MM.1S (cell line): Measurements from ENCODE around the gene SLC5A11.

Experiments used
- DNase-seq: peaks from one replicate; pipeline ENCODE4 v3.0.0-alpha.2; 2015
- H2AFZ ChIP-seq: fragments of 300-600 bp; sonication (generic); 2 replicates; pipeline ENCODE4 v1.6.0; 2016; ENCODE audit warnings: antibody characterized with exemption, low read length
- H3F3A ChIP-seq: fragments of 300-600 bp; sonication (generic); 2 replicates; pipeline ENCODE4 v1.6.1; 2016; ENCODE audit warnings: mild to moderate bottlenecking, antibody characterized with exemption, low read length, moderate library complexity, mixed read lengths; ENCODE audit not compliant: insufficient read depth
- H3K27ac ChIP-seq: fragments of 300-600 bp; sonication (generic); 2 replicates; pipeline ENCODE4 v1.5.1; 2016; ENCODE audit warnings: mild to moderate bottlenecking, low read length
- H3K27me3 ChIP-seq: fragments of 300-600 bp; sonication (generic); replicated peaks from 2 replicates; pipeline ENCODE4 v1.6.0; 2016; ENCODE audit warnings: low read length; ENCODE audit not compliant: insufficient read depth
- H3K36me3 ChIP-seq: fragments of 300-600 bp; sonication (generic); replicated peaks from 2 replicates; pipeline ENCODE4 v1.6.1; 2016; ENCODE audit warnings: mild to moderate bottlenecking, low read length, mixed read lengths; ENCODE audit not compliant: insufficient read depth
- H3K4me1 ChIP-seq: fragments of 300-600 bp; sonication (generic); 2 replicates; pipeline ENCODE4 v1.6.1; 2016; ENCODE audit warnings: low read length, mixed read lengths
- H3K4me2 ChIP-seq: fragments of 300-600 bp; sonication (generic); 2 replicates; pipeline ENCODE4 v1.6.0; 2016; ENCODE audit warnings: low read depth, low read length
- H3K4me3 ChIP-seq: fragments of 300-600 bp; sonication (generic); 2 replicates; pipeline ENCODE4 v1.5.1; 2016; ENCODE audit warnings: low read length, mixed read lengths
- H3K79me2 ChIP-seq: fragments of 300-600 bp; sonication (generic); 2 replicates; pipeline ENCODE4 v1.6.1; 2016; ENCODE audit warnings: mixed run types, low read length, mixed read lengths
- H3K9ac ChIP-seq: fragments of 300-600 bp; sonication (generic); 2 replicates; pipeline ENCODE4 v1.6.1; 2016; ENCODE audit warnings: low read length, mixed read lengths
- H3K9me2 ChIP-seq: fragments of 300-600 bp; sonication (generic); replicated peaks from 2 replicates; pipeline ENCODE4 v1.6.1; 2016; ENCODE audit warnings: mild to moderate bottlenecking, low read length, mixed read lengths; ENCODE audit not compliant: insufficient read depth
- H3K9me3 ChIP-seq: fragments of 300-600 bp; sonication (generic); replicated peaks from 2 replicates; pipeline ENCODE4 v1.6.1; 2016; ENCODE audit warnings: mild to moderate bottlenecking, low read length, mixed read lengths; ENCODE audit not compliant: insufficient read depth
- H4K20me1 ChIP-seq: fragments of 300-600 bp; sonication (generic); 2 replicates; pipeline ENCODE4 v1.6.1; 2016; ENCODE audit warnings: mild to moderate bottlenecking, low read length, moderate library complexity, mixed read lengths; ENCODE audit not compliant: insufficient read depth
- EZH2 ChIP-seq: fragments of 300-600 bp; sonication (generic); optimal IDR thresholded peaks from 2 replicates; pipeline ENCODE3; 2017; ENCODE audit warnings: low read depth, mild to moderate bottlenecking, antibody characterized with exemption, low read length, mixed read lengths
- EZH2phosphoT487 ChIP-seq: fragments of 300-600 bp; sonication (generic); IDR thresholded peaks from 2 replicates; pipeline ENCODE4 v1.6.1; 2018; ENCODE audit warnings: antibody characterized with exemption, low read length
- TF ChIP-seq, protein P1 (sequence below): fragments of 300-600 bp; sonication (generic); IDR thresholded peaks from 2 replicates; pipeline ENCODE4 v1.5.1; 2016; ENCODE audit warnings: antibody characterized with exemption, low read length, mixed read lengths

The SLC5A11 gene

DNA sequence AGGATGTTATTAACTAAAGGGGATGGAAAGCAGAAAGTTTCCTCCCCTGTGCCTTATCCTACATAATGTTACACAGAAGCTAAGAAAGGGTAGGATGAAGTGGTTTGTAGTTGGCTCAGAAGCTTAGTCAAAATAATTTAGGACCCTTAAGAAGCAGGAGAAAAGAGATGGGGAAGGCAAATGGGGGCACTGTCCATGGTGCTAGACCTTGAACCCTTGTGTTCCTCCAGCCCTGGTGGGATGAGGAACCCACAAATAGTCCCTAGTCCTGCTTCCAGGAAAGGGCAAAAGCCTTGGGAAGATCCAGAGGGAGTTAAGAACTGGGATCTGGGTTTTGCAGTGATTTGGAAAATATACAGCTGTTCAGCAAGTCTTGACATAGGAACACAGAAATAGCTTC, 54.5 kb downstream of the SLC5A11 start:
- no peaks in the 10 kb centered on the region for H4K20me1 ChIP-seq
- H2AFZ ChIP-seq: no peak overlapping the region
- no peak overlapping the region for H3K4me2 ChIP-seq
- H3F3A ChIP-seq: no peaks in the 10 kb centered on the region
- no peak overlapping the region for H3K27ac ChIP-seq
- no peak overlapping the region for H3K4me3 ChIP-seq
- H3K27me3 ChIP-seq: no peaks in the 10 kb centered on the region
- no peaks in the 10 kb centered on the region for H3K79me2 ChIP-seq
- H3K9me3 ChIP-seq: no peaks in the 10 kb centered on the region
- no peak overlapping the region for H3K9ac ChIP-seq
- no peak for DNase-seq
- H3K4me1 ChIP-seq: no peaks in the 10 kb centered on the region
- H3K9me2 ChIP-seq: no peaks in the 10 kb centered on the region
- TF ChIP-seq, protein P1, sequence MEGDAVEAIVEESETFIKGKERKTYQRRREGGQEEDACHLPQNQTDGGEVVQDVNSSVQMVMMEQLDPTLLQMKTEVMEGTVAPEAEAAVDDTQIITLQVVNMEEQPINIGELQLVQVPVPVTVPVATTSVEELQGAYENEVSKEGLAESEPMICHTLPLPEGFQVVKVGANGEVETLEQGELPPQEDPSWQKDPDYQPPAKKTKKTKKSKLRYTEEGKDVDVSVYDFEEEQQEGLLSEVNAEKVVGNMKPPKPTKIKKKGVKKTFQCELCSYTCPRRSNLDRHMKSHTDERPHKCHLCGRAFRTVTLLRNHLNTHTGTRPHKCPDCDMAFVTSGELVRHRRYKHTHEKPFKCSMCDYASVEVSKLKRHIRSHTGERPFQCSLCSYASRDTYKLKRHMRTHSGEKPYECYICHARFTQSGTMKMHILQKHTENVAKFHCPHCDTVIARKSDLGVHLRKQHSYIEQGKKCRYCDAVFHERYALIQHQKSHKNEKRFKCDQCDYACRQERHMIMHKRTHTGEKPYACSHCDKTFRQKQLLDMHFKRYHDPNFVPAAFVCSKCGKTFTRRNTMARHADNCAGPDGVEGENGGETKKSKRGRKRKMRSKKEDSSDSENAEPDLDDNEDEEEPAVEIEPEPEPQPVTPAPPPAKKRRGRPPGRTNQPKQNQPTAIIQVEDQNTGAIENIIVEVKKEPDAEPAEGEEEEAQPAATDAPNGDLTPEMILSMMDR: no peak
- TF ChIP-seq EZH2phosphoT487 (no peak), EZH2 (no peak)
- no peaks in the 10 kb centered on the region for H3K36me3 ChIP-seq

DNA sequence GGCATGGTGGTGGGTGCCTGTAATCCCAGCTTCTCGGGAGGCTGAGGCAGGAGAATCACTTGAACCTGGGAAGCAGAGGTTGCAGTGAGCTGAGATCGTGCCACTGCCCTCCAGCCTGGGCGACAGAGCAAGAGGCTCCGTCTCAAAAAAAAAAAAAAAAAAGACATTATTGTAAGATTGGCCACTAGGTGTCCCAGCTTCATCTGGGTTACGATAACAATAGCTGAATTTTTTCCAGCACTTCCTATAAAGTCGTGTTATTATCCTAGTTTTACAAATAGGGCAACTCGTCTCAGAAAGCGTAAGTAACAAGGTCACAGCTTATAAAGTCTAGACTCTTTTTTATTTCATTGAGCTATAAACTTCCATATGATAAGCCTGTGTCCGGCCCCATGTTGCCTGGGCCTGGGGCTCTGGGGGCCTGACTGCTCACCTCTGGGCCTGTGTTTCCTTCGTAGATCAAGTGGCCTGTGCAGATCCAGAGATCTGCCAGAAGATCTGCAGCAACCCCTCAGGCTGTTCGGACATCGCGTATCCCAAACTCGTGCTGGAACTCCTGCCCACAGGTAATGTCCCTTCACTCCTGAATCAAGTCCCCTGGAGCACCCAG, 60.5 kb downstream of the SLC5A11 start:
- TF ChIP-seq, protein P1: peak; percentile 30
- no peak for TF ChIP-seq EZH2phosphoT487
- no peak for TF ChIP-seq EZH2
- no peaks in the 10 kb centered on the region for H3K36me3 ChIP-seq
- no peak overlapping the region for H3K4me3 ChIP-seq
- H3K27me3 ChIP-seq: no peaks in the 10 kb centered on the region
- no peaks in the 10 kb centered on the region for H3K9me3 ChIP-seq
- DNase-seq: peak; percentile 6
- H3K9me2 ChIP-seq: no peaks in the 10 kb centered on the region
- no peak overlapping the region for H3K27ac ChIP-seq
- H2AFZ ChIP-seq: no peak overlapping the region
- no peaks in the 10 kb centered on the region for H3K4me1 ChIP-seq
- H3K9ac ChIP-seq: no peak overlapping the region
- H4K20me1 ChIP-seq: no peaks in the 10 kb centered on the region
- H3F3A ChIP-seq: no peaks in the 10 kb centered on the region
- H3K4me2 ChIP-seq: no peak overlapping the region
- no peaks in the 10 kb centered on the region for H3K79me2 ChIP-seq

DNA sequence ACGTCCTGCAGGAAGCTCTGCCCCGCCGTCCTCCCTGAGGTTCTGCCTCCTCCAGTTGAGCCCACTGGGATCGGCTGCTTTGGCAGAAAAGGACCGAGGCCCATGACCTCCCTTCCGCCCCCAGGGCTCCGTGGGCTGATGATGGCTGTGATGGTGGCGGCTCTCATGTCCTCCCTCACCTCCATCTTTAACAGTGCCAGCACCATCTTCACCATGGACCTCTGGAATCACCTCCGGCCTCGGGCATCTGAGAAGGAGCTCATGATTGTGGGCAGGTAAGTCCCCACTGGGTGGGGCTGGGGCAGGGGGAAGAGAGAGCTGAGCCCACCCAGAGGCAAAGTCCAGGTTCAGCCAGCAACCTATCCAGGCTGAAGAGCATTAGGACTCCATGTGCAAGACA, 61.1 kb downstream of the SLC5A11 start:
- no peak overlapping the region for H3K4me2 ChIP-seq
- H3K9me3 ChIP-seq: no peaks in the 10 kb centered on the region
- no peaks in the 10 kb centered on the region for H3K4me1 ChIP-seq
- no peaks in the 10 kb centered on the region for H3K79me2 ChIP-seq
- H4K20me1 ChIP-seq: no peaks in the 10 kb centered on the region
- no peak overlapping the region for H3K27ac ChIP-seq
- H2AFZ ChIP-seq: no peak overlapping the region
- H3K27me3 ChIP-seq: no peaks in the 10 kb centered on the region
- H3F3A ChIP-seq: no peaks in the 10 kb centered on the region
- DNase-seq: no peak
- H3K36me3 ChIP-seq: no peaks in the 10 kb centered on the region
- no peak for TF ChIP-seq EZH2phosphoT487
- TF ChIP-seq EZH2: no peak
- TF ChIP-seq, protein P1: no peak
- H3K9ac ChIP-seq: no peak overlapping the region
- no peak overlapping the region for H3K4me3 ChIP-seq
- H3K9me2 ChIP-seq: no peaks in the 10 kb centered on the region
